Neural progenitor cell (in vitro differentiated cells): ENCODE results near the gene FSTL4.

Source experiments
- EZH2 ChIP-seq: fragments of 200-600 bp; sonication (generic); IDR thresholded peaks from 2 replicates; pipeline ENCODE4 v1.6.1; 2017; ENCODE audit warnings: antibody characterized with exemption, mild to moderate bottlenecking, moderate library complexity
- TF ChIP-seq, protein P1 (sequence below): fragments of 200-600 bp; sonication (generic); IDR thresholded peaks from 2 replicates; pipeline ENCODE4 v1.5.1; 2017; ENCODE audit warnings: antibody characterized with exemption, mild to moderate bottlenecking

DNA sequence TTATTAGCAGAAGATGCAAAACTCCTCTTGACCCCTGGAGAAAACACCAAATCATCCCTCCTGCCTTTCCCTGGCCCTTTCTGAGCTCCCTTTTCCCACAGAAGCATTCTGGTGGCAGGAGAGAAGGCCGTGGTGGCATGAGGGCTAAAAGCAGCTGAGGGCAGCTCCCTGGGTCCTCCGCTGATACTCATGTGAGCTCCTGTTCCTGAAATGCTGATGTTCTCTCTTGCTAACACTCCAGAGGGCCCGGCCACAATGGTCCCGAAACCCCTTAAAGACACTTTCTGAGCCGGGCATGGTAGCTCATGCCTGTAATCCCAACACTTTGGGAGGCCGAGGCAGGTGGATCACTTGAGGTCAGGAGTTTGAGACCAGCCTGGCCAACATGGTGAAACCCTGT, 377.4 kb downstream of the FSTL4 start:
- TF ChIP-seq, protein P1, sequence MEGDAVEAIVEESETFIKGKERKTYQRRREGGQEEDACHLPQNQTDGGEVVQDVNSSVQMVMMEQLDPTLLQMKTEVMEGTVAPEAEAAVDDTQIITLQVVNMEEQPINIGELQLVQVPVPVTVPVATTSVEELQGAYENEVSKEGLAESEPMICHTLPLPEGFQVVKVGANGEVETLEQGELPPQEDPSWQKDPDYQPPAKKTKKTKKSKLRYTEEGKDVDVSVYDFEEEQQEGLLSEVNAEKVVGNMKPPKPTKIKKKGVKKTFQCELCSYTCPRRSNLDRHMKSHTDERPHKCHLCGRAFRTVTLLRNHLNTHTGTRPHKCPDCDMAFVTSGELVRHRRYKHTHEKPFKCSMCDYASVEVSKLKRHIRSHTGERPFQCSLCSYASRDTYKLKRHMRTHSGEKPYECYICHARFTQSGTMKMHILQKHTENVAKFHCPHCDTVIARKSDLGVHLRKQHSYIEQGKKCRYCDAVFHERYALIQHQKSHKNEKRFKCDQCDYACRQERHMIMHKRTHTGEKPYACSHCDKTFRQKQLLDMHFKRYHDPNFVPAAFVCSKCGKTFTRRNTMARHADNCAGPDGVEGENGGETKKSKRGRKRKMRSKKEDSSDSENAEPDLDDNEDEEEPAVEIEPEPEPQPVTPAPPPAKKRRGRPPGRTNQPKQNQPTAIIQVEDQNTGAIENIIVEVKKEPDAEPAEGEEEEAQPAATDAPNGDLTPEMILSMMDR: no peak
- TF ChIP-seq EZH2: no peak
